Measurements from ENCODE around the gene TTLL11. TPM values are rescaled to one million over a fixed set of nuclear protein-coding genes. Genes with fewer than 3 reads are reported as not detected.

The TTLL11 gene
- total RNA-seq, 4 donors from 2014 or later = 9.1 to 47.4 (median 11.3) TPM

- Histone ChIP-seq H3K27me3 (no peaks in the 10 kb centered on the region), H3K36me3 (no peaks in the 10 kb centered on the region), H3K27ac (no peak overlapping the region), H3K9me3 (no peaks in the 10 kb centered on the region), H3K4me3 (no peak overlapping the region), H3K4me1 (no peaks in the 10 kb centered on the region)
- DNase-seq = no peak
- intact Hi-C loops (cut with DNase I; ENCODE audit: low total_unique reads) (no loop called here), in situ Hi-C loops (cut with MboI; ENCODE audit: low pct_ligation_motif_present in 1 of 4, low pct_unique_long_range_greater_than_20kb in 1 of 4, low sequenced_read_pairs in 3 of 4) (no loop called here)
- WGBS, 2 donors (ENCODE audit: low coverage in 1 of 2) = 84 to 93% methylated on average over 1 of the region's 1 CpG
- TF ChIP-seq POLR2A (IDR thresholded peaks at IDR 0.05) (no peak), POLR2AphosphoS5 (IDR thresholded peaks at IDR 0.05) (no peak), CTCF (IDR thresholded peaks at IDR 0.05) (no peak), EP300 (IDR thresholded peaks at IDR 0.05; ENCODE audit: low read depth) (no peak)
Observed at GRCh38 chr9:121921444-121921843, 171.7 kb downstream of the TTLL11 start.

- Histone ChIP-seq H3K9me3 (no peaks in the 10 kb centered on the region), H3K36me3 (no peaks in the 10 kb centered on the region), H3K4me3 (no peak overlapping the region), H3K27me3 (no peaks in the 10 kb centered on the region), H3K4me1 (peaks cover 0 to 16% (median 3%) of the 10 kb centered on the region in 4 donors), H3K27ac (no peak overlapping the region)
- no peak for DNase-seq
- intact Hi-C loops (cut with DNase I; ENCODE audit: low total_unique reads) (no loop called here), in situ Hi-C loops (cut with MboI; ENCODE audit: low pct_ligation_motif_present in 1 of 4, low pct_unique_long_range_greater_than_20kb in 1 of 4, low sequenced_read_pairs in 3 of 4) (no loop called here)
- TF ChIP-seq POLR2AphosphoS5 (IDR thresholded peaks at IDR 0.05) = no peak
- no peak for TF ChIP-seq CTCF (IDR thresholded peaks at IDR 0.05)
- no peak for TF ChIP-seq POLR2A (IDR thresholded peaks at IDR 0.05)
- no peak for TF ChIP-seq EP300 (IDR thresholded peaks at IDR 0.05; ENCODE audit: low read depth)
- 91 to 100% methylated on average over 4 of the region's 4 CpGs for WGBS, 2 donors (ENCODE audit: low coverage in 1 of 2)
Observed at GRCh38 chr9:121917375-121918335, 175.5 kb downstream of the TTLL11 start.

- Histone ChIP-seq H3K36me3 (no peaks in the 10 kb centered on the region), H3K4me3 (no peak overlapping the region), H3K9me3 (no peaks in the 10 kb centered on the region), H3K4me1 (peaks cover 0 to 17% (median 3%) of the 10 kb centered on the region in 4 donors), H3K27ac (no peak overlapping the region), H3K27me3 (no peaks in the 10 kb centered on the region)
- in situ Hi-C loops (cut with MboI; ENCODE audit: low pct_ligation_motif_present in 1 of 4, low pct_unique_long_range_greater_than_20kb in 1 of 4, low sequenced_read_pairs in 3 of 4) = no loop called here
- TF ChIP-seq POLR2A (IDR thresholded peaks at IDR 0.05) (no peak), POLR2AphosphoS5 (IDR thresholded peaks at IDR 0.05) (no peak), CTCF (IDR thresholded peaks at IDR 0.05) (no peak), EP300 (IDR thresholded peaks at IDR 0.05; ENCODE audit: low read depth) (no peak)
- WGBS, 2 donors (ENCODE audit: low coverage in 1 of 2) = 81 to 87% methylated on average over 4 of the region's 4 CpGs
- intact Hi-C loops (cut with DNase I; ENCODE audit: low total_unique reads) = no loop called here
- DNase-seq = no peak
Observed at GRCh38 chr9:121915304-121915625, 177.8 kb downstream of the TTLL11 start.

GRCh38 chr9:121914604-121915303 lies 178.4 kb downstream of the TTLL11 start:
- no peak overlapping the region for H3K4me3 ChIP-seq
- 85% methylated on average over 10 of the region's 10 CpGs; no CpG with 5 or more reads in 1 of the 2 donors for WGBS, 2 donors (ENCODE audit: low coverage in 1 of 2)
- no peak for DNase-seq
- H3K36me3 ChIP-seq = no peaks in the 10 kb centered on the region
- in situ Hi-C loops (cut with MboI; ENCODE audit: low pct_ligation_motif_present in 1 of 4, low pct_unique_long_range_greater_than_20kb in 1 of 4, low sequenced_read_pairs in 3 of 4) (no loop called here), intact Hi-C loops (cut with DNase I; ENCODE audit: low total_unique reads) (no loop called here)
- H3K9me3 ChIP-seq = no peaks in the 10 kb centered on the region
- TF ChIP-seq EP300 (IDR thresholded peaks at IDR 0.05; ENCODE audit: low read depth) = no peak
- TF ChIP-seq POLR2AphosphoS5 (IDR thresholded peaks at IDR 0.05) = no peak
- TF ChIP-seq POLR2A (IDR thresholded peaks at IDR 0.05) = no peak
- TF ChIP-seq CTCF (IDR thresholded peaks at IDR 0.05) = no peak
- no peaks in the 10 kb centered on the region for H3K27me3 ChIP-seq
- peak overlapping the region; percentile 47 to 69 (median 68) for H3K27ac ChIP-seq
- peaks cover 0 to 17% (median 3%) of the 10 kb centered on the region in 4 donors for H3K4me1 ChIP-seq

All from transverse colon (tissue), 4 donors.